Measurements from ENCODE around the gene AFMID. TPM values are rescaled to one million over a fixed set of nuclear protein-coding genes. Genes with fewer than 3 reads are reported as not detected.

Gene AFMID
- total RNA-seq, 1 experiment from 2014 or later: 30.8 TPM

- Mint-ChIP-seq H3K9me3 (ENCODE audit: low read depth, unreplicated experiment) (no peaks in the 10 kb centered on the region), H3K36me3 (ENCODE audit: insufficient read depth, unreplicated experiment) (peaks cover 32% of the 10 kb centered on the region), H3K27me3 (ENCODE audit: unreplicated experiment) (no peaks in the 10 kb centered on the region), H3K27ac (ENCODE audit: unreplicated experiment) (no peak overlapping the region), H3K4me3 (ENCODE audit: low read depth, unreplicated experiment) (no peak overlapping the region), H3K4me1 (ENCODE audit: low read depth, unreplicated experiment) (no peaks in the 10 kb centered on the region)
- intact Hi-C loops (cut with micrococcal nuclease; ENCODE audit: unreplicated experiment): no loop called here
- CTCF ChIA-PET: interaction anchor here (0.5 kb wide), 1 partner anchor 17 kb away, joined by 3 read pairs; no protein-coding TSS in a partner anchor
- DNase-seq: no peak
- BruUV-seq (replicated peaks): no TSS peak
- TF ChIP-seq CTCF (IDR thresholded peaks at IDR 0.05; ENCODE audit: unreplicated experiment): no peak
These were observed 22.2 kb upstream of the AFMID start for GRCh38 chr17:78164748-78165607.

GRCh38 chr17:78166416-78166815 lies 20.7 kb upstream of the AFMID start:
- peaks cover 33% of the 10 kb centered on the region for H3K36me3 Mint-ChIP-seq (ENCODE audit: insufficient read depth, unreplicated experiment)

GRCh38 chr17:78168242-78168902 lies 18.8 kb upstream of the AFMID start, which contains the start of gene SYNGR2:
SYNGR2 (plus strand) TSS chr17:78168581; CDS start chr17:78168617, 36 bp downstream.
- no peaks in the 10 kb centered on the region for H3K27me3 Mint-ChIP-seq (ENCODE audit: unreplicated experiment)
- peak within 1 kb of the TSS; percentile 36 for H3K27ac Mint-ChIP-seq (ENCODE audit: unreplicated experiment)
- H3K36me3 Mint-ChIP-seq (ENCODE audit: insufficient read depth, unreplicated experiment): peaks cover 43% of the 10 kb centered on the region
- H3K9me3 Mint-ChIP-seq (ENCODE audit: low read depth, unreplicated experiment): no peaks in the 10 kb centered on the region
- DNase-seq: peak; percentile 94
- intact Hi-C loops (cut with micrococcal nuclease; ENCODE audit: unreplicated experiment): no loop called here
- peaks cover 21% of the 10 kb centered on the region for H3K4me1 Mint-ChIP-seq (ENCODE audit: low read depth, unreplicated experiment)
- no peak for TF ChIP-seq CTCF (IDR thresholded peaks at IDR 0.05; ENCODE audit: unreplicated experiment)
- CTCF ChIA-PET: interaction anchor here (0.8 to 1.1 kb wide), 2 partner anchors 36 to 83 kb away, joined by 3 read pairs; no protein-coding TSS in a partner anchor
- BruUV-seq (replicated peaks): no TSS peak
- H3K4me3 Mint-ChIP-seq (ENCODE audit: low read depth, unreplicated experiment): peak within 1 kb of the TSS; percentile 70

More at GRCh38 chr17:78166416-78166815, 20.7 kb upstream of the AFMID start:
- intact Hi-C loops (cut with micrococcal nuclease; ENCODE audit: unreplicated experiment): no loop called here
- Mint-ChIP-seq H3K27ac (ENCODE audit: unreplicated experiment) (no peak overlapping the region), H3K4me1 (ENCODE audit: low read depth, unreplicated experiment) (peaks cover 7% of the 10 kb centered on the region), H3K4me3 (ENCODE audit: low read depth, unreplicated experiment) (no peak overlapping the region), H3K27me3 (ENCODE audit: unreplicated experiment) (no peaks in the 10 kb centered on the region), H3K9me3 (ENCODE audit: low read depth, unreplicated experiment) (no peaks in the 10 kb centered on the region)
- DNase-seq: no peak
- TF ChIP-seq CTCF (IDR thresholded peaks at IDR 0.05; ENCODE audit: unreplicated experiment): no peak
- no TSS peak for BruUV-seq (replicated peaks)
- CTCF ChIA-PET: no interaction called here

GRCh38 chr17:78168903-78169793 lies 18.0 kb upstream of the AFMID start:
- Mint-ChIP-seq H3K4me1 (ENCODE audit: low read depth, unreplicated experiment) (peaks cover 29% of the 10 kb centered on the region), H3K36me3 (ENCODE audit: insufficient read depth, unreplicated experiment) (peaks cover 46% of the 10 kb centered on the region), H3K4me3 (ENCODE audit: low read depth, unreplicated experiment) (peak overlapping the region; percentile 70), H3K9me3 (ENCODE audit: low read depth, unreplicated experiment) (no peaks in the 10 kb centered on the region), H3K27me3 (ENCODE audit: unreplicated experiment) (no peaks in the 10 kb centered on the region), H3K27ac (ENCODE audit: unreplicated experiment) (peak overlapping the region; percentile 36)
- TF ChIP-seq CTCF (IDR thresholded peaks at IDR 0.05; ENCODE audit: unreplicated experiment): no peak
- CTCF ChIA-PET: interaction anchor here (0.5 to 1.1 kb wide), 6 partner anchors 13 to 82 kb away, joined by 3 to 10 read pairs (median 4); partner anchors contain the start of genes AFMID and TK1
- peak; percentile 76 for DNase-seq
- no TSS peak for BruUV-seq (replicated peaks)
- intact Hi-C loops (cut with micrococcal nuclease; ENCODE audit: unreplicated experiment): no loop called here

Data from Calu3 (cell line).